Ectodermal cell (in vitro differentiated cells): ENCODE results near the gene RNF225. TPM values are rescaled to one million over a fixed set of nuclear protein-coding genes. Genes with fewer than 3 reads are reported as not detected.
"Not testable (repeated sequence)": the region's sequence is repeated elsewhere in the genome, so short reads cannot be mapped to it uniquely, and the experiment has no call there.

Experiments used
- H3K27ac ChIP-seq: 2 replicates; pipeline ENCODE4 v1.7.0; 2013; ENCODE audit warnings: mild to moderate bottlenecking, low read depth, low read length; ENCODE audit not compliant: insufficient read depth, poor library complexity, severe bottlenecking
- H3K27me3 ChIP-seq: 2 replicates; pipeline ENCODE4 v1.7.0; 2013; ENCODE audit warnings: mild to moderate bottlenecking, low read length; ENCODE audit not compliant: insufficient read depth, control insufficient read depth, poor library complexity, severe bottlenecking
- H3K36me3 ChIP-seq: one replicate; pipeline ENCODE4 v1.7.0; 2013; ENCODE audit warnings: low read length; ENCODE audit not compliant: control insufficient read depth, insufficient read depth
- H3K4me1 ChIP-seq: one replicate; pipeline ENCODE4 v1.7.0; 2013; ENCODE audit warnings: low read length; ENCODE audit not compliant: control insufficient read depth, insufficient read depth
- H3K4me3 ChIP-seq: 2 replicates; pipeline ENCODE4 v1.7.0; 2013; ENCODE audit warnings: low read depth, low read length, control low read depth; ENCODE audit not compliant: insufficient read depth
- H3K9me3 ChIP-seq: 2 replicates; pipeline ENCODE4 v1.7.0; 2013; ENCODE audit warnings: mild to moderate bottlenecking, low read length, moderate library complexity; ENCODE audit not compliant: control insufficient read depth
- WGBS, 2 experiments: methylation state at CpG; one replicate each; pipeline ENCODE4 v1.1.7; 2013; ENCODE audit warnings: missing lambda C conversion rate in 2 of 2; 5-methylcytosine and 5-hydroxymethylcytosine counted together
- polyA plus RNA-seq, 4 experiments: library from polyadenylated mRNA; stranded (reverse); fragments of 50-300 nt; gene quantifications; one replicate each; pipeline ENCODE4 v1.2.3, GENCODE V29; 2013

Gene RNF225
- polyA plus RNA-seq (2013, experiment 1 of 4), result not detected
- polyA plus RNA-seq (2013, experiment 2 of 4), result not detected
- polyA plus RNA-seq (2013, experiment 3 of 4), result not detected
- polyA plus RNA-seq (2013, experiment 4 of 4), result not detected

DNA sequence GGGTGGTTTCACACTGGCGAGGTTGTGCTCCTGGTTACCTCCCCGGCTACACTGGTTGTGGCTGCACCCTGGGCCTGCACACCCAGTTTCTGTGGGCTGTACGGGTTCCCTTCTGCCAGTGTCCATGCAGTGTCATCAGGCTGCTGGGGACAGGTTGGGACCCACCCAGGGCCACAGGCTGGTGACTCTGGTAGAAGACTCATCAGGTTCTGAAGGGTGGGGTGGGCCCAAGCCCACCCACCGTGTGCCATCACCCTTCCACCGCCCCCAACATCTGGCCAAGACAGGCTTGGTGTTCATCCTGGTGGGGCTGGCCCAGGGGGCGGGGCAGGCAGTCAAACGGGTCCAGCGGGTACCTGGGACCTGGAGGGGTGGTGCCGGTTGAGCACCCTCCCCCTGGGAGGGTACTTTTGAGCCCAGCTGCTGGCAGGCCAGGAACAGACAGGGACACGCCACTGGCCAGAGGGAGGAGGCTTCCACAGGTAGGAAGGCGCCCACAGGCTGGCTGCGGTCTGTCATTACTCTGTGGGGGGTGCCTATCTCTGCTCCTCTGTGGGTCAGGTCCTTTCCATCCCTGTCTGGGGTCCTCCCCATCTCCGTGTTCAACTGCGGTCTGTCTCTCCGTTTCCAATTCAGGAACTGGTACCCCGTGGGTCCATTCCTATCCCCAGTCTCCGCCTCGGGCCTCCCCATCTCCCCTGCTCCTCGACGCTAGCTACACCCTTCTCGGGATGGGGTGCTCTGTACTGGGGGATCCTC, at the start of gene RNF225:
Gene RNF225, plus strand, starts transcription at position 437 of the 759 bp plus-strand sequence. CDS start 434 bp downstream, outside the sequence.
- no peaks in the 10 kb centered on the region for H3K9me3 ChIP-seq
- H3K27me3 ChIP-seq, result peaks cover 16% of the 10 kb centered on the region
- H3K4me3 ChIP-seq, result no peak within 1 kb of the TSS
- peaks cover 2% of the 10 kb centered on the region for H3K4me1 ChIP-seq
- 56 to 57% methylated on average over 21 of the region's 21 CpGs for WGBS, 2 experiments
- peaks cover 29% of the 10 kb centered on the region for H3K36me3 ChIP-seq
- H3K27ac ChIP-seq, result no peak within 1 kb of the TSS

- Histone ChIP-seq H3K36me3 (no peaks in the 10 kb centered on the region), H3K27ac (no peak overlapping the region), H3K4me1 (no peaks in the 10 kb centered on the region), H3K9me3 (no peaks in the 10 kb centered on the region), H3K4me3 (peak overlapping the region; percentile 66), H3K27me3 (peaks cover 20% of the 10 kb centered on the region)
- WGBS, 2 experiments, result 1 to 2% methylated on average over 82 of the region's 82 CpGs
Observed at GRCh38 chr19:58346961-58347929, 48.2 kb upstream of the RNF225 start.

GRCh38 chr19:58348080-58348479, 47.4 kb upstream of the RNF225 start:
- 17 to 18% methylated on average over 12 of the region's 12 CpGs for WGBS, 2 experiments
- not testable (repeated sequence) for H3K27ac ChIP-seq, H3K9me3 ChIP-seq, H3K4me1 ChIP-seq, H3K36me3 ChIP-seq
- peaks cover 20% of the 10 kb centered on the region for H3K27me3 ChIP-seq
- peak overlapping the region; percentile 66 for H3K4me3 ChIP-seq

- 90 to 92% methylated on average over 8 of the region's 8 CpGs for WGBS, 2 experiments
- Histone ChIP-seq H3K4me1 (no peaks in the 10 kb centered on the region), H3K27me3 (peaks cover 20% of the 10 kb centered on the region), H3K4me3 (no peak overlapping the region), H3K36me3 (no peaks in the 10 kb centered on the region), H3K9me3 (no peaks in the 10 kb centered on the region), H3K27ac (no peak overlapping the region)
Observed at GRCh38 chr19:58349590-58349989, 45.9 kb upstream of the RNF225 start.

DNA sequence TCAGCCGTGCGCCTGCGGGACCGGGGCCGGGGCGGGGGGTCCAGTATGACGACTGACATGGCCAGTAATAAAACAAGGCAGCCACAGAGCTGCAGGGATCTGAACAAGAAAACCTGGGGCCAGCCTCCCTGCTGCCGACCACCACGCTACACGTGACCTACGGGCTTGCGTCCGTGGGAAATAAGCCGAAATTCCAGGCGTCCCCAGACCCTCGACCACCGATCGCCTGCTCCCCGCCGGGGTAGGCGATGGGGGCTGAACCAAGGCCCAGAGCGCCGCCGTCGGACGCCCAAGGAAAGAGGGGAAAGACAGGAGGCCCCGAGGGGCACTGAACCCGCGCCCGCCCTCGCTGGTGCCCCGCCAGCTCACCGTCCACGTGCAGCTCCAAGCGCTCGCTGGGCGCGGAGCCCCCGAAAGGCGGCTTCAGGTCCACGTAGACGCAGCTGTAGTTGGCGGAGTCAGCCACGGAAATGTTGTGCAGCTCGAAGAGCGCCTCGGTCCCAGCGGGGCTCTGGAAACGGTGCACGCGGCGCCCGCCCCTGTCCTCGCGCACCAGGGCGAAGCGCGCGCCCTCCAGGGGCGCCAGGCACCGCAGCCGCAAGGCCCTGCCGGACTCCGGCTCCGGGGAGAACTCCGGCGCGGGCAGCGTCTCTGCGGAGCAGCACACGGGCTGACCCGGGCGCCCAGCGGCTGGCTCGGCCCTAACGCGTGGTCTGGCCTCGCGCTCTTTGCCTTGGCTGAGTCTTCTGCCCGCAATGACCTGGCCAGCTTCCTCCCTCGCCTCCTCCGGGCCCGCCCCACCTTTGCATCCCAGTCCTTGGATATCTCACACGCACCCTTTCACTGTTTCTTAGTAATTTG, 45.2 kb upstream of the RNF225 start:
- WGBS, 2 experiments, result 95 to 96% methylated on average over 84 of the region's 84 CpGs
- Histone ChIP-seq H3K9me3 (no peaks in the 10 kb centered on the region), H3K27ac (no peak overlapping the region), H3K4me1 (no peaks in the 10 kb centered on the region), H3K27me3 (peaks cover 20% of the 10 kb centered on the region), H3K36me3 (no peaks in the 10 kb centered on the region), H3K4me3 (no peak overlapping the region)

DNA sequence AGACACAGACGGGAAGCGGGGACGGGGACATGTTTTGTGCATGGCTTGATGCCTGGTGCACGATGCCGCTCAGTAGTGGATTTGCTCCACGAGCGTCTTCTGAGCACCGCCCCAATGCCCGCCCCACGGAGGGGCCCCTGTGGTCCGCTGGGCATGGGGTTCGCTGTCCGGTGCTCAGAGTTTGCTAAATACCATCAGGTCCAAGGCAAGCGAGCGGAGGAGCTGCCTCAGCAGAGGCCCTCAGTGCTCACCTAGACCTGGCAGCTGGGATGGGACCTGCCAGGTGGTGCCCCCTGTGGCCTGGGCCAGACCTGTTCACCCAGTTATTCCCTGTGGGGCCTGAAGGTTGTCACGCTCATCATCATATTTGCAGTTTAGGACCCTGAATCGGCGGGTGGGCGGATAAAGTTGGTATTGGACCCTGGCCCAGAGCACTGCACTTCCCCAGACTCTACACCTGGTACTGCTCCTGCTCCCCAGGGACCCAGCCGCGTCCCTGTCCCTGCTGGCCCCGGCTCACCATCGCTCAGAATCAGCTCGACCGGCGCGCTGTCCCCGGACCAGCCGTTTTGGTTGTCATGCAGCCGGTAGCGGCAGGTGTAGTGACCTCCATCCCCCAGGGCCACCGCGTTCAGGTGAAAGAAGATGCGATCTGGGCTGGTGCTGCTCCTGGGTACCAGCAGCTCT, 44.4 kb upstream of the RNF225 start:
- Histone ChIP-seq H3K27ac (no peak overlapping the region), H3K9me3 (no peaks in the 10 kb centered on the region), H3K36me3 (no peaks in the 10 kb centered on the region), H3K27me3 (peaks cover 20% of the 10 kb centered on the region), H3K4me1 (no peaks in the 10 kb centered on the region), H3K4me3 (no peak overlapping the region)
- 96% methylated on average over 34 of the region's 34 CpGs for WGBS, 2 experiments

DNA sequence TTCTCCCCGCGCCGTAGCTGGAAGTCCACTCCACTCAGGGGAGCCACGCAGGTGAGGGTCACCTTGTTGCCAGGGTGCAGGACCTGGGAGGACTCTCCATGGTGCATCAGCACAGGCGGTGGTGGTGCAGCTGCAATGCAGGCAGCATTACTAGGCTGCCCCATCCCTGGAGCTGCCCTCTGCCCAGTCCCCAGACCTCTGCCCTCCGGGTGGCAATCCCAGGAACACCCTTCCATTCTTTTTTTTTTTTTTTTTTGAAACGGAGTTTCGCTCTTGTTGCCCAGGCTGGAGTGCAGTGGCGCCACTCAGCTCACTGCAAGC, 43.9 kb upstream of the RNF225 start:
- no peak overlapping the region for H3K27ac ChIP-seq
- H3K27me3 ChIP-seq, result peaks cover 15% of the 10 kb centered on the region
- no peak overlapping the region for H3K4me3 ChIP-seq
- no peaks in the 10 kb centered on the region for H3K9me3 ChIP-seq
- WGBS, 2 experiments, result 91 to 94% methylated on average over 9 of the region's 9 CpGs
- H3K4me1 ChIP-seq, result no peaks in the 10 kb centered on the region
- no peaks in the 10 kb centered on the region for H3K36me3 ChIP-seq

GRCh38 chr19:58351990-58352755, 43.3 kb upstream of the RNF225 start:
- Histone ChIP-seq H3K27ac (no peak overlapping the region), H3K36me3 (no peaks in the 10 kb centered on the region), H3K9me3 (no peaks in the 10 kb centered on the region), H3K27me3 (peaks cover 8% of the 10 kb centered on the region), H3K4me3 (no peak overlapping the region), H3K4me1 (no peaks in the 10 kb centered on the region)
- 87 to 90% methylated on average over 23 of the region's 23 CpGs for WGBS, 2 experiments
